Stimulated activated CD8-positive, alpha-beta memory T cell treated with anti-CD3 and anti-CD28 coated beads, Interleukin-4, amount 100 ng/mL, for 24 hours (primary cell): ENCODE data around the gene PLSCR5.
A peak's percentile ranks its signal among the peaks of the same experiment; 100 is the strongest.

ENCODE experiments used
- DNase-seq: peaks from one replicate; pipeline ENCODE4 v3.0.0-alpha.2; 2020; ENCODE audit warnings: low read depth

PLSCR5 gene

GRCh38 chr3:146585156-146585555, 20.0 kb downstream of the PLSCR5 start:
- no peak for DNase-seq

GRCh38 chr3:146581951-146582467, 23.1 kb downstream of the PLSCR5 start:
- DNase-seq = no peak

GRCh38 chr3:146581080-146581601, 24.0 kb downstream of the PLSCR5 start:
- no peak for DNase-seq

GRCh38 chr3:146577662-146578061, 27.5 kb downstream of the PLSCR5 start:
- DNase-seq = peak; percentile 2

- DNase-seq = no peak
These were observed 29.5 kb downstream of the PLSCR5 start for GRCh38 chr3:146575636-146576035.

GRCh38 chr3:146574173-146574572, 31.0 kb downstream of the PLSCR5 start:
- DNase-seq = no peak

- DNase-seq = no peak
These were observed 35.8 kb downstream of the PLSCR5 start for GRCh38 chr3:146569314-146569713.

- no peak for DNase-seq
These were observed 39.0 kb downstream of the PLSCR5 start for GRCh38 chr3:146566138-146566537.

GRCh38 chr3:146561879-146562278, 43.3 kb downstream of the PLSCR5 start:
- DNase-seq = no peak

GRCh38 chr3:146561463-146561862, 43.7 kb downstream of the PLSCR5 start:
- no peak for DNase-seq

- DNase-seq = no peak
These were observed 44.5 kb downstream of the PLSCR5 start for GRCh38 chr3:146560678-146561077.

GRCh38 chr3:146559388-146559787, 45.8 kb downstream of the PLSCR5 start:
- no peak for DNase-seq

GRCh38 chr3:146558781-146559180, 46.4 kb downstream of the PLSCR5 start:
- DNase-seq = no peak

GRCh38 chr3:146557745-146558144, 47.4 kb downstream of the PLSCR5 start:
- DNase-seq = no peak

- DNase-seq = no peak
These were observed 49.8 kb downstream of the PLSCR5 start for GRCh38 chr3:146555311-146555710.

GRCh38 chr3:146554151-146554760, 50.9 kb downstream of the PLSCR5 start:
- no peak for DNase-seq

GRCh38 chr3:146550743-146551510, 54.2 kb downstream of the PLSCR5 start:
- DNase-seq = no peak

GRCh38 chr3:146550070-146550615, 55.0 kb downstream of the PLSCR5 start:
- DNase-seq = no peak

GRCh38 chr3:146547235-146547835, 57.8 kb downstream of the PLSCR5 start:
- DNase-seq = no peak

GRCh38 chr3:146546366-146546965, 58.7 kb downstream of the PLSCR5 start:
- DNase-seq = no peak

- no peak for DNase-seq
These were observed 60.1 kb downstream of the PLSCR5 start for GRCh38 chr3:146544929-146545528.
